ENCODE measurements around the gene EDRF1. TPM values are rescaled to one million over a fixed set of nuclear protein-coding genes. Genes with fewer than 3 reads are reported as not detected.

Gene EDRF1
- total RNA-seq, 1 donor from 2014 or later = 44.0 TPM

- intact Hi-C loops (cut with micrococcal nuclease) = no loop called here
Observed at GRCh38 chr10:125785791-125786190, 66.3 kb downstream of the EDRF1 start.

GRCh38 chr10:125788156-125789034 is 68.9 kb downstream of the EDRF1 start:
- intact Hi-C loops (cut with micrococcal nuclease) = no loop called here

- intact Hi-C loops (cut with micrococcal nuclease) = no loop called here
Observed at GRCh38 chr10:125792342-125793300, 73.1 kb downstream of the EDRF1 start.

GRCh38 chr10:125795128-125795527 is 75.6 kb downstream of the EDRF1 start:
- intact Hi-C loops (cut with micrococcal nuclease) = no loop called here

GRCh38 chr10:125795637-125796190 is 76.2 kb downstream of the EDRF1 start:
- intact Hi-C loops (cut with micrococcal nuclease) = no loop called here

GRCh38 chr10:125797424-125797823 is 77.9 kb downstream of the EDRF1 start:
- intact Hi-C loops (cut with micrococcal nuclease) = no loop called here

GRCh38 chr10:125797994-125798662 is 78.6 kb downstream of the EDRF1 start:
- intact Hi-C loops (cut with micrococcal nuclease) = no loop called here

- intact Hi-C loops (cut with micrococcal nuclease) = no loop called here
Observed at GRCh38 chr10:125799451-125800182, 80.1 kb downstream of the EDRF1 start.

GRCh38 chr10:125801574-125801973 is 82.1 kb downstream of the EDRF1 start:
- intact Hi-C loops (cut with micrococcal nuclease) = no loop called here

GRCh38 chr10:125802131-125802530 is 82.6 kb downstream of the EDRF1 start:
- intact Hi-C loops (cut with micrococcal nuclease) = no loop called here

GRCh38 chr10:125802739-125803138 is 83.2 kb downstream of the EDRF1 start:
- intact Hi-C loops (cut with micrococcal nuclease) = no loop called here

GRCh38 chr10:125808047-125808446 is 88.5 kb downstream of the EDRF1 start:
- intact Hi-C loops (cut with micrococcal nuclease) = no loop called here

GRCh38 chr10:125811251-125811650 is 91.7 kb downstream of the EDRF1 start:
- intact Hi-C loops (cut with micrococcal nuclease) = no loop called here

GRCh38 chr10:125812128-125812750 is 92.7 kb downstream of the EDRF1 start:
- intact Hi-C loops (cut with micrococcal nuclease) = no loop called here

Other genes with a start within 250 kb of the EDRF1 start
- gene TEX36, start 36.5 kb upstream of the EDRF1 start, total RNA-seq = not detected in 2 replicates
- gene MMP21, start 56.1 kb downstream of the EDRF1 start, total RNA-seq = 0.09 and 0.16 TPM in 2 replicates
- 49.7 and 51.8 TPM in 2 replicates for gene UROS, start 103.5 kb downstream of the EDRF1 start, total RNA-seq
- gene BCCIP, start 103.8 kb downstream of the EDRF1 start, total RNA-seq = 73.2 and 78.1 TPM in 2 replicates
- gene DHX32, start 161.6 kb downstream of the EDRF1 start, total RNA-seq = 7.3 and 8.7 TPM in 2 replicates
- 0.14 TPM in 1 of 2 replicates, not detected in the other for gene FANK1, start 176.9 kb downstream of the EDRF1 start, total RNA-seq